ENCODE results near the gene SYTL3.

The SYTL3 gene

GRCh38 chr6:158694913-158695312 lies 45.1 kb downstream of the SYTL3 start:
- no peak for DNase-seq

GRCh38 chr6:158697811-158698210 lies 48.0 kb downstream of the SYTL3 start:
- peak; percentile 17 for DNase-seq

- DNase-seq, result peak; percentile 52
Measured at GRCh38 chr6:158698931-158699330, 49.1 kb downstream of the SYTL3 start.

GRCh38 chr6:158701268-158701667 lies 51.4 kb downstream of the SYTL3 start:
- peak; percentile 46 for DNase-seq

GRCh38 chr6:158703111-158703836 lies 53.4 kb downstream of the SYTL3 start:
- DNase-seq, result peak; percentile 54

GRCh38 chr6:158703837-158704822 lies 54.3 kb downstream of the SYTL3 start:
- DNase-seq, result peak; percentile 94

- DNase-seq, result no peak
Measured at GRCh38 chr6:158705386-158706126, 55.7 kb downstream of the SYTL3 start.

GRCh38 chr6:158706369-158706982 lies 56.6 kb downstream of the SYTL3 start:
- no peak for DNase-seq

GRCh38 chr6:158707120-158707820 lies 57.4 kb downstream of the SYTL3 start:
- DNase-seq, result no peak

GRCh38 chr6:158707821-158708195 lies 58.0 kb downstream of the SYTL3 start:
- DNase-seq, result no peak

GRCh38 chr6:158708239-158708638 lies 58.4 kb downstream of the SYTL3 start:
- peak; percentile 26 for DNase-seq

- DNase-seq, result no peak
Measured at GRCh38 chr6:158709809-158710208, 60.0 kb downstream of the SYTL3 start.

- peak; percentile 28 for DNase-seq
Measured at GRCh38 chr6:158711264-158711663, 61.4 kb downstream of the SYTL3 start.

GRCh38 chr6:158713469-158713868 lies 63.6 kb downstream of the SYTL3 start:
- peak; percentile 40 for DNase-seq

GRCh38 chr6:158714706-158715105 lies 64.9 kb downstream of the SYTL3 start:
- DNase-seq, result peak; percentile 52

- no peak for DNase-seq
Measured at GRCh38 chr6:158715330-158716311, 65.8 kb downstream of the SYTL3 start.

GRCh38 chr6:158717341-158718330 lies 67.8 kb downstream of the SYTL3 start:
- DNase-seq, result no peak

GRCh38 chr6:158718461-158719046 lies 68.7 kb downstream of the SYTL3 start:
- no peak for DNase-seq

- DNase-seq, result no peak
Measured at GRCh38 chr6:158722176-158722729, 72.4 kb downstream of the SYTL3 start.
